ENCODE data around the gene RPS14. TPM values are rescaled to one million over a fixed set of nuclear protein-coding genes. Genes with fewer than 3 reads are reported as not detected.
"Not testable (repeated sequence)": the region's sequence is repeated elsewhere in the genome, so short reads cannot be mapped to it uniquely, and the experiment has no call there.

RPS14 gene
- polyA plus RNA-seq, 5 donors: 2,380 to 2,884 (median 2,485) TPM

- not testable (repeated sequence) for DNase-seq
Measured at GRCh38 chr5:150426165-150426564, 23.4 kb downstream of the RPS14 start.

GRCh38 chr5:150422758-150423157 lies 26.8 kb downstream of the RPS14 start:
- DNase-seq: no peak

DNA sequence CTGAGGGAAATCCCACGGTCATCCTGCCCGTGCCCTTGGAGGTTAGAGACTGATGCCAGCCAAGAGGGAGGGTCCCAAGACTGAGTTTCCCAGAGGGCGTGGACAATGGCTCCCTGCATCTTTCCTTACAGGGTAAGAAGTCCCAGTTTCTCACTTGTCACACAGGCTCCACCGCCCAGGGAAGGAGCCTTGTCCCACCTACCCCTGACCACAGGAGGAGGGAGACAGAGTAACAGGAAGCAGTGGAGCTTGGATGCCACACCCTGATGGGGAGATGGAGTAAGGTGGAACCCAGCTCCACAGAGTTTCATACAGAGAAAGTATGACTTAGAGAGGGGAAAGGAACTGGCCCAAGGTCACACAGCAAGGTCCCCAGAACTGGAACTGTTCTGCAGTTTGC lies 27.5 kb downstream of the RPS14 start:
- no peak for DNase-seq

DNA sequence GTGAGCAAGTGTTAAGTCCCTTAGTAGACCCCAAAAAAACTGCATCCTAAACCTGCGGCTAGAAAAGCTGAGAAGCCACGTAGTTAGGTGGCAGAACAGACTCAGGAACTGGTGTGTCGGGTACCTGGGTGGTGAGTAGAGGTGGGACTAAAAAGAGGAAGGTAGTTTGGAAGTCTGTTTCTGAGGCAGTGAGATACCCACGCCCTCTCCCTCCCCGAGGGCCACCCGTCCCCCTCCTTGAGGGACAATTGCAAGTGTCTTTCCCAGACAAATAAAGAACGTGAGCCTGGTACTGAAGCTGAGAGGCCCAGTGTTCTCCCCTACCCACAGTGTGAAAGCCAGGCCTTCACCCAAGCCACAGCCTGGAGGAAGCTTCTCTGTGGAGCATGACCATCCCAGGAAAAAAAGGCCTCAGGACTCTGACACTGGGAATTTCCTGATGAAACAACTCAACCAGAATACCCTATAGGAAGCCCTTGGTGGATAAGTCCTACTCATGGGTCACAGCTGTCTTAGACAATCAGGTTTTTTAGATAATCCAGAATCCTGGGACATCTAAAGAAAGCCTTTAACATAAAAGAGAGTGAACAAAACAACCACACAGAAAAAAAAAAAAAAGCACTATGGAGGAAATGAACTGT lies 29.8 kb downstream of the RPS14 start:
- no peak for DNase-seq

DNA sequence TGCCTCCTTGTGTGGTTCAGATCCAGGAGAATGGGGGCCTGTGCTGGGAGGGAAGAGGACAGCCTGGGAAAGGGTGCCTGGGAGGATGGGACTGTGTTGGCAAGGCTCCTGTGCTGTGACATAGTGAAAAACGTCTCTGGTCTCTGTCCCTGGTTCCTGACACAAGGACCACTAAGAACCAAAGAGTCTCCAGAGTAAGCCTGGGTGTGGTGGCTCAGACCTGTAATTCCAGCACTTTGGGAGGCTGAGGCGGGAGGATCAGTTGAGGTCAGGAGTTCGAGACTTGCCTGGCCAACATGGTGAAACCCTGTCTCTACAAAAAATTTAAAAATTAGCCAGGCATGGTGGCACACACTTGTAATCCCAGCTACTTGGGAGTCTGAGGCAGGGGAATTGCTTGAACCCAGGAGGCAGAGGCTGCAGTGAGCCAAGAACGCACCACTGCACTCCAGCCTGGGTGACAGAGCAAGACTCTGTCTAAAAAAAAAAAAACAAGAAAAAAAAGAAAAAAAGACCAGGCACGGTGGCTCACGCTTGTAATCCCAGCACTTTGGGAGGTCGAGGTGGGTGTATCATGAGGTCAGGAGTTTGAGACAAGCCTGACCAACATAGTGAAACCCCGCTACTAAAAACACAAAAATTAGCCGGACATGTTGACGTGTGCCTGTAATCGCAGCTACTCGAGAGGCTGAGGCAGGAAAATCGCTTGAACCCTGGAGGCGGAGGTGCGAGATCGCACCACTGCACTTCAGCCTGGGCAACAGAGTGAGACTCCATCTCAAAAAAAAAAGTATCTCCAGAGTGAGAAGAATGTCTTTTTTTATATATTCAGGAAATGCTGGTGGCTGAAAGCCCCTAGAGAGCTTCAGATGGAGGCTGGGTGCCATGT lies 35.4 kb downstream of the RPS14 start:
- not testable (repeated sequence) for DNase-seq

GRCh38 chr5:150413176-150413901 lies 36.2 kb downstream of the RPS14 start:
- DNase-seq: no peak

GRCh38 chr5:150412319-150413175 lies 37.0 kb downstream of the RPS14 start, which contains the start of gene CD74:
Gene CD74, minus strand, starts transcription at chr5:150412910. Its CDS starts 161 bp downstream, at chr5:150412749.
- DNase-seq: peak; percentile 52 to 67

DNA sequence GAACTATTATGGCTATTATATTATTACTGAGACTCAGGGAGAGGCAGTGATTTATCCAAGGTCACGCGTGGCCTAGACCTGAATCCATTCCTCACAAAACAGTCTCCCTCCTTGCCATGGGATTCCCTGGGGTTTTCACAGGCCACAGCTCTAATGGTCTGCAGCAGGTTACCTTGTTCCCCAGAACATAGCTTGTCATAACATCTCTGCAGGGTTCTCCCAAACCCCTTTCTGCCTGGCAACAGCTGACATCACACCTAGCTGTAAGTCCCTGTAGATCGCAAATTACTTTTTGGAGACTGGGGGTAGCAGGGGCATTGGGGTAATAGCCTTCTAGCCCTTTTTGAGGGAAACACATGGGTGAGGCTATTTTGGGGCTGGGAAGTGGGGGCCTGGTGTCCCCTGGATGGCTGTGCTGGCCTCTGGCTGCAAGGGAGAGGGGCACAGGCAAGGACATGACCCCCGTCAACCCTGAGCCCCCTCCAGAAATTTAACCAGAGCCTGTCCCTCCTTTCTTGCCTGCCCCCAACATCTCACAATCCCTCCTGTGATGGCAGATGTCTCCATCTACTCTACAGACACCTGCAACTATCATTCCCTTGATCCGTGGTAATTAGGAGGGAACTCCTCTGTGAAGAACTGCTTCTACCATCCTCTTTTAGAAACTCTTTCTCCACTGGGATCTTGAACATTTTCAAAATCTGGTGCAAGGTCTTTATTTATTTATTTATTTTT lies 38.1 kb downstream of the RPS14 start:
- no peak for DNase-seq

DNA sequence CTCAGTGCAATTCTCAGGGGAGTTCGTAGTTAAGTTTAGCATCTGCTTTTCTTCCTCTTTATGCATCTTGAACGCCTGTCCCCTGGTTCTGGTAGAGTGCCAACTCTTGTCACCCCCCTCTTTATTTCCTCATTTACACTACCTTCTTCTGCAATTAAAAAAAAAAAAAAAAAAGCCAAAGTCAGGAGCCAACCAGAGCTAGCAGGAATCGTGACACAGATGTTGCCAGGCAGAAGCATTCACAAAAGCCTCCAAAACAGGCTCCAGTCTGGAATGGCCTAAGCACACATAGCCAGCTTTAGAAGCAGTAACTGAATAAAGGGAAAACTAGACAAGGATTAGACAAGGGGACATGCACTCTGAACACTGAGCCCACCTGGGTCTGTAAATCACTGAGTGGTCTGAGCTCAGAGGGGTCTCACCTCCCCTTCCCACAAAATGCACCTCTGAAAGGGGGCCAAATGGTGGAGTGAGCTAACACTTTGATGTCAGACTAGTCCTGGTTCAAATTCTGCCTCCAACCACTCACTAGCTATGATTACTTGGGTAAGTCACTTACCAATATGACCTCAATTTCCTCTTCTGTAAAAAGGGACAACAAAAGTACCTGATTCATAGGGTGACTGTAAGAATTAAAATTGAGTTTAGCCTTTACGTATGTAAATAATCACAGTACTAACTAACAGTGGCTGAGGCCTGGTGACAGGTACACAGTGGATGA lies 38.9 kb downstream of the RPS14 start:
- DNase-seq: peak; percentile 65 to 78

DNA sequence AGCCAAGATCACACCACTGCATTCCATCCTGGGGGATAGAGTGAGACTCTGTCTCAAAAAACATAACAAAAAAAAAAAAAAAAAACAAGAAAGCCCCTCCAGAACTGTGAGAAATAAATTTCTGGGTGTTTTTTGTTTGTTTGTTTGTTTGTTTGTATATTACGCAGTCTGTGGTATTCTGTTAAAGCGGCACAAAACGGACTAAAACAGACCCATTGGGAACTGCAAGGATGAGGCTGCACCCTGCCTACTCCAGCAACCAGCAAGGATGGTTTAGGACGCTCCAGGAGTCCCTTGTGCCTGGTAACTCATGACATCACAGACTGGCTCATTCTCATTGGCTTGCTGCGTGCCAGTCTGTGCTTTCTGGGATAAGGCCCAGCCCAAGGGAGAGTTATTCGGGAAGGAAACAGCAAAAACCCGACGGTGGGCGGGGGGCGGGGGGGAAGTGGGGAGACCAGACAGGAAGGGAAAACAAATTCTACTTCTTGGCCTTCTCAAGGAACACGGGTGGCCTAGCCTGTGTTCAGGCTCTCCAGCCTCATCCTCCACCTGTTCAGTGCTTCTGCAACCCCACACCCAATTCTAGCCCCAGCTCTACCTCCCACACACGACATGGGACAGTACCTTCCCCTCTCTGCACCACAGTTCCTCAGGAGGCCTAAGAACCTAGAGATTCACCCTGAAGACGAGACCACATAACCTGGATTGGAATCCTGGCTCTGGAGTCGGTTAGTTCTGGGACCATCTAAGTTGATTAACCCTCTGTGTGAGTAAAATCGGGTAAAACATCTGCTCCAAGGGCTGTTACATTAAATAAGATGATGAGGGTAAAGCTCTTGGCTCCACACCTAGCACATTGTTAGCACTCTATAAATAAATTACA lies 39.7 kb downstream of the RPS14 start:
- DNase-seq: peak; percentile 77 to 82

- no peak for DNase-seq
Measured at GRCh38 chr5:150408231-150408943, 41.2 kb downstream of the RPS14 start.

DNA sequence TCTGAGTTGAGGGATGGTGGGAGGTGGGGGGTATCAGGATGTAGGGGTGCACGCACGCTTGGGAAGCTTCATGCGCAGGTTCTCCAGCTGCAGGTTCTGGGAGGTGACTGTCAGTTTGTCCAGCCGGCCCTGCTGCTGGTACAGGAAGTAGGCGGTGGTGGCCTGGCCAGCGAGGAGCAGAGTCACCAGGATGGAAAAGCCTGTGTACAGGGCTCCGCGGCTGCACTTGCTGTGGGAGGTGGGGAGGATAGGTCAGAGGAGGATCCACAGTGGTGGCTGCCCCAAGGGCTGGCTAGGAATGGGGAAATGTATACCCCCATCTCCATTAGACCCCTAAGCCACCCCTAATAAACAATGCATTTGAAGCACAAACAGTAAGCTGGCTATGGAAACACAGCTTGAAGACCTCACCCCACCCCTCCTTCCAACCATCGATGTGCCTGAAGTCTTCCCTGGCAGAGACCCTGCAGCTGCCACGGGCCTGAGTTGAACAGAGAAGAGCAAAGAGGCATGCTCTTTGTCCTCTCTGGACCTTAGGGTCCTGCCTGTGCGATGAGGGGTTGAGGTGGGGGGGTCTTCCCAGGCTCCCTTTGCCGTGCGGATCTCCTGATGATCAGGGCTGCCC lies 42.3 kb downstream of the RPS14 start:
- no peak for DNase-seq

- DNase-seq: no peak
Measured at GRCh38 chr5:150406723-150407095, 42.8 kb downstream of the RPS14 start.

DNA sequence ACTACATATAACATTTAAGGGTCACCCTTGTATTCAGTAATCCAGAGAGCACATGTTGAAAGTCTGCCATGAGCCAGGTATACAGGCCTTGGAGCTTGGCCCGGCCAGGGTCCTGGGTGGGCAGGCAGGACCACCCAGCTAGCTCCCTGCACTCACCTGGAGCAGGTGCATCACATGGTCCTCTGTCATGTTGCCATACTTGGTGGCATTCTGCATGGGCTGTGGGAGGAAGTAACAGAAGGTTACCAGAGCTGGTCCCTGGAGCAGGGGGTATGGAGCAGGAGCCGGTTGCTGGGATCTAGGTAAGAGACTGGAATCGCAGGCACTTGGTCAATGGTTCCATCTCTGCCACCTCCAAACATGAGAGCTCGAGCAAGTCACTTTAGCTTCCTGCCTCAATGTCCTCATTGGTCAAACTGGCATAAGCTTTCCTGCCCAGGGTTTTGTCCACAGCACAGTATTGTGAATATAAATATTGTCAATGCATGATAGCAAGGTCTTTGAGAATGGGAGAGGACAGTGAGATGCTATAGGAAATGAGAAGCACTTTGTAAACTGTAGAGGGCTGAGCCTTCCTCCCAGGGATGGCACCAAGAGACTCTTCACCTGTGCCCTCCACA lies 43.3 kb downstream of the RPS14 start:
- DNase-seq: no peak

DNA sequence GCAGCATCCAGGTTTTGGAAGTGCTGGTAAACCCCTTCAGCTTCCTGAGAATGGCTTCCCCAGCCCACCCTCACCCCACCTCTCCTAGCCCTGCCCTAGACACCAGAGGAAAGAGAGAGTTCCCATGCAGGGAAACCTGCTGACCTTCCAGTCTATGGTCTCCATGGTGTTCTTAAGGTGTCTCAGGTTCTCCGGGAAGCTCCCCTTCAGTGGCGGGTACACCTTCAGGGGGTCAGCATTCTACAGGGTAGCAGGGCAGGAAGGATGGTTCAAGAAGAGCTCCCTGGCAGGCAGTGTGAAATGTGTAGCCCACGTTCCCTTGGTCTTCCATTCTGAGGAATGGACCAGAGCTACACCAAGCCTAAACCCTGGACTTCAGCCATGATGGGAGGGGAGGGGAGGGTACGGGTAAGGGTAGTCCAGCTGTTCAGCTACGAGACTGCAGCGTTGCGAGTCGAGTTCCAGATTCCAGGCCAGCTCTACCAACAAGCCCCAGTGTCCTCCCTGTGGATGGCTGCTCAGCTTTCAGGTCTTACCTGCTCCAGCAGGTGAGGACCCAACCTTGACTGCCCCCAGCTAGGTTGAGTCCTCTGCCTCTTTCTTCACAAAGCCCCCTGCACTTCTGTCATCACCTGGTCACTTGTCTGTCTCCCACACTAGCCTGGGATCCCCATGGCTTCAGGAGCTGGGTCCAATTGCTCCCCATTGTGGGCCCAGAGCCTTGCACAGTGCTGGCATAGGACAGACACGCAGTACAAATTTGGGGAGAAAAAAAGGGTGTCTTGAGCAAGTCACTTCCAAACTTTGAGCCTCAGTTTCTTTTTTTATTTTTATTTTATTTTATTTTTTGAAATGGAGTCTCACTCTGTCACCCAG lies 44.4 kb downstream of the RPS14 start:
- no peak for DNase-seq

DNA sequence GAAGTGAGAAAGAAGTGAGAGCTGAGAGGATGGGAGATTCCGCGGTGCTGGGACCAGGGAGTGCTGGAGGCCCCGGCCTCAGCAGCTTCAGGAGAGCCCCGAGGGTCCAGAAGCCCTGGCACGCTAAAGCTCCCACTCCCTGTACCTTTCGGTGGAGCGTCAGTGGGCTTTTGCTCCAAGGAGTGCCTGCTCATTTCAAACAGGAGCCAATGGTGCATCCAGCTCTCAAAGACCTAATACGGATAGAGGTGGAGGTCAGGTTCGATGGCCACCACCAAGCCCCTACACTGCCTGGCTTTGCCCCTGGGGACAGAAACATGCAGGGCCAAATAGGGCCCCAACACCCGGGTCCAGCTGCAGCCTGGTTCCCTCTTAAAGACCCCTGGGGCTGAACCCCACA lies 45.0 kb downstream of the RPS14 start:
- DNase-seq: no peak
